Left hindlimb (tissue), 1 donor: ENCODE data around the gene CCL5.

Experiments
- DNase-seq: peaks from one replicate; pipeline ENCODE4 v3.0.0-alpha.2; 2018

The CCL5 gene

GRCh38 chr17:35867574-35867973 is 12.6 kb downstream of the CCL5 start:
- no peak for DNase-seq

- no peak for DNase-seq
These were observed 13.7 kb downstream of the CCL5 start for GRCh38 chr17:35866341-35866950.

- no peak for DNase-seq
These were observed 14.5 kb downstream of the CCL5 start for GRCh38 chr17:35865412-35866340.

- DNase-seq, result no peak
These were observed 15.3 kb downstream of the CCL5 start for GRCh38 chr17:35864853-35865252.

- DNase-seq, result no peak
These were observed 23.6 kb downstream of the CCL5 start for GRCh38 chr17:35856603-35857002.

- DNase-seq, result no peak
These were observed 24.2 kb downstream of the CCL5 start for GRCh38 chr17:35855965-35856364.

- peak; percentile 44 for DNase-seq
These were observed 30.5 kb downstream of the CCL5 start for GRCh38 chr17:35849469-35850348.

- no peak for DNase-seq
These were observed 32.4 kb downstream of the CCL5 start for GRCh38 chr17:35847633-35848373.

GRCh38 chr17:35847006-35847405 is 33.2 kb downstream of the CCL5 start:
- DNase-seq, result no peak

- no peak for DNase-seq
These were observed 33.9 kb downstream of the CCL5 start for GRCh38 chr17:35846055-35846809.

GRCh38 chr17:35844547-35844946 is 35.6 kb downstream of the CCL5 start:
- DNase-seq, result no peak

- DNase-seq, result no peak
These were observed 36.5 kb downstream of the CCL5 start for GRCh38 chr17:35843698-35844097.

- no peak for DNase-seq
These were observed 37.9 kb downstream of the CCL5 start for GRCh38 chr17:35842239-35842638.

- DNase-seq, result no peak
These were observed 38.7 kb downstream of the CCL5 start for GRCh38 chr17:35841505-35841904.

- no peak for DNase-seq
These were observed 39.1 kb downstream of the CCL5 start for GRCh38 chr17:35841101-35841500.

GRCh38 chr17:35825206-35825605 is 55.0 kb downstream of the CCL5 start:
- no peak for DNase-seq
